GM12878 (cell line): ENCODE measurements around the gene RGS6.

Experiments used
- BCLAF1 ChIP-seq: fragments of 450-650 bp; IDR thresholded peaks from 2 replicates; pipeline ENCODE4 v1.6.1; 2017; ENCODE audit warnings: antibody characterized with exemption, mild to moderate bottlenecking, moderate library complexity
- BRCA1 ChIP-seq: IDR thresholded peaks from 2 replicates; pipeline ENCODE4 v1.6.1; 2011; ENCODE audit warnings: low read depth, low read length, improper control_type of control experiment
- CHD2 ChIP-seq: IDR thresholded peaks from 2 replicates; pipeline ENCODE4 v1.6.1; 2011; ENCODE audit warnings: low read depth, low read length, improper control_type of control experiment, borderline replicate concordance
- CTCF ChIP-seq, 3 experiments: IDR thresholded peaks in 2 of 3; conservative IDR thresholded peaks in 1 of 3; 2 replicates each; pipeline ENCODE4 v1.5.1; 2011; ENCODE audit warnings: low read depth in 3 of 3, low read length in 3 of 3, mild to moderate bottlenecking in 3 of 3, control low read depth in 2 of 3, moderate library complexity in 2 of 3, inconsistent platforms in 1 of 3, mixed read lengths in 1 of 3; ENCODE audit not compliant: control insufficient read depth in 2 of 3, insufficient read depth in 1 of 3; ENCODE audit errors: extremely low read depth in 1 of 3
- EGR1 ChIP-seq, 2 experiments: IDR thresholded peaks; 1 replicate in 1 of 2; 2 replicates in 1 of 2; pipeline ENCODE4 v1.6.1; 2011 to 2012; ENCODE audit warnings: low read depth in 2 of 2, low read length in 2 of 2, borderline replicate concordance in 1 of 2, mild to moderate bottlenecking in 1 of 2, moderate library complexity in 1 of 2
- FOXM1 ChIP-seq: IDR thresholded peaks from 2 replicates; pipeline ENCODE4 v1.6.1; 2012; ENCODE audit warnings: low read depth, mild to moderate bottlenecking, inconsistent platforms, low read length, moderate library complexity
- MAX ChIP-seq: IDR thresholded peaks from 2 replicates; pipeline ENCODE4 v1.6.1; 2012; ENCODE audit warnings: low read depth, low read length, improper control_type of control experiment
- MEF2A ChIP-seq: IDR thresholded peaks from 2 replicates; pipeline ENCODE4 v1.6.1; 2011; ENCODE audit warnings: low read depth, mild to moderate bottlenecking, low read length, moderate library complexity; ENCODE audit not compliant: insufficient read depth
- NR2C2 ChIP-seq: IDR thresholded peaks from 2 replicates; pipeline ENCODE4 v1.6.1; 2011; ENCODE audit warnings: borderline replicate concordance, low read depth; ENCODE audit not compliant: control insufficient read depth, insufficient read length
- REST ChIP-seq: IDR thresholded peaks from 2 replicates; pipeline ENCODE4 v1.6.1; 2012; ENCODE audit warnings: mild to moderate bottlenecking, low read depth, low read length
- ZBTB33 ChIP-seq: fragments of 450-650 bp; IDR thresholded peaks from 2 replicates; pipeline ENCODE4 v1.6.1; 2017; ENCODE audit warnings: mild to moderate bottlenecking
- ZNF274 ChIP-seq: IDR thresholded peaks from one replicate; pipeline ENCODE4 v1.8.0; 2011; ENCODE audit not compliant: insufficient read length, insufficient read depth

GRCh38 chr14:71988939-71989338 is 56.7 kb downstream of the RGS6 start:
- TF ChIP-seq ZBTB33, result no peak
- TF ChIP-seq FOXM1, result no peak
- no peak for TF ChIP-seq CTCF (IDR thresholded peaks at IDR 0.05 in 2 of 3, conservative IDR thresholded peaks at IDR 0.05 in 1 of 3; ENCODE audit: control insufficient read depth in 2 of 3, extremely low read depth in 1 of 3, insufficient read depth in 1 of 3, low read depth in 3 of 3, low read length in 3 of 3)
- TF ChIP-seq REST, result no peak
- TF ChIP-seq BCLAF1, result no peak
- no peak for TF ChIP-seq ZNF274
- no peak for TF ChIP-seq NR2C2
- no peak for TF ChIP-seq CHD2
- TF ChIP-seq MEF2A, result no peak
- no peak for TF ChIP-seq MAX
- no peak for TF ChIP-seq EGR1 (IDR thresholded peaks at IDR 0.05; ENCODE audit: borderline replicate concordance in 1 of 2, low read depth in 2 of 2, low read length in 2 of 2)
- TF ChIP-seq BRCA1, result no peak
